Right kidney (tissue), 1 donor: ENCODE measurements around the gene MANSC4.
A peak's percentile ranks its signal among the peaks of the same experiment; 100 is the strongest.

Source experiments
- DNase-seq: peaks from one replicate; pipeline ENCODE4 v3.0.0-alpha.2; 2016

Gene MANSC4

DNA sequence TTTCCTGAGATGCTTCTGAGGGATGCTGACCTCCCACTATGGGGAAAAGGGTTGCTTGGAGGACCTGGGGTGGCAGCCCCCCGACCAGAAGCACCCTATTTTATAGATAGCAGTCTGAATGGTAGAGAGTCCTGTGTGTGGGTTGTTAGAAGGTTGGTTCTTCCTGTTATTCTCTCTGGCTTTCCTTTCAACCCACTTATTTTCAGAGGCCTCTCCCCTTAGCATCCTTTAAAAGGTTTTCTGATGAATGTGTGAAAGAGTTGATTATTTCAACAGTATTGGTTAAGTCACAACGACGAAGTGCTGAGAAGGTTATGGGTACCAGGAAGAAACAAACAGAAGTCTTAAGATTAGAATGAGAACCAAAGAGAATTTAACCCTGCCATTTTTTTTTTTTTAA is 20.8 kb upstream of the MANSC4 start:
- DNase-seq: no peak

DNA sequence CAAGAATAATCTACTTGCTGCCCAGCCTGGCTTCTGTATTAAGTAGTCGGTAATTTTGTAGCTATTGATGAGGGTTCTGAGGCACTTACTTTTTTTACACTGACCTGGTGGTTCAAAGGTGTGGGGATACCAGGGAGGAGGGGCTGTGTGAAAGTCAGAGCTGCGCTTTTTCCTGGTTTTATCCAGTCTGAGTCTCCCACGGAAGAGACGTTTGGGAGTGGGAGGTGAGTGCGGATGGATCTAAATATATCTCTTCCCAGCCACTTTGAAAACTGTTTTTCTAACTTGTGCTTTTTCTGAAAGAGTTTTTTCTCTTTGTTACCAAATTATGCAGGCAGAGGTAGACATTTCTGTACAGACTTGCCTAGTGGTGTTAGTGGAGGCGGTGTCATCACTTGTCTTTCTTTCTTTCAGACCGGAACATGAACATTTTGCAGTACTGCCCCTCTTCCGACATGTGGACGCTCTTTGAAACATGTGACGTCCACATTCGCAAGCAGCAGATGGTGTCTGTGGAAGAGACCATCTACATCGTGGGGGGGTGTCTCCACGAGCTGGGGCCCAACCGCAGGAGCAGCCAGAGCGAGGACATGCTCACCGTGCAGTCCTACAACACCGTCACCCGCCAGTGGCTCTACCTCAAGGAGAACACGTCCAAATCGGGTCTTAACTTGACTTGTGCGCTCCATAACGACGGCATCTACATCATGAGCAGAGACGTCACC is 17.4 kb upstream of the MANSC4 start:
- no peak for DNase-seq

DNA sequence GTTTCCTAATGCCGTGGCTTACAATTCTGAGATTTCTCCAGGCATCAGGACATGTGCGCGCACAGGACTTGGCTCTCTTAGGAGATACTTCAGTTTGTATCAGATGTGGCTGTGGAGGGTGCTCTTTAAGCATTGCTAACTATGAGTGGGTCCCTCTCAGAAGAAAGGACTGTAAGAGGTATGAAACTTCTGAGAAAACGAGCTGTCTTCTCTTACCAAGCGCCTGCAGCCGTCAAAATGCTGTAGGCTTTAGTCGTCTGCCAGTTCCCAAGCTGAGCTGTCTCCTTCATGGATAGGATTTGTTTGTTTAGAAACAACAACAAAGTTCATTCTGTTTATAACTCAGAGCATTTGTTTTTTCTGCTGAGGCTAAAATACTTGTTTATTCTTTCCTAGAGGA is 16.1 kb upstream of the MANSC4 start:
- no peak for DNase-seq

DNA sequence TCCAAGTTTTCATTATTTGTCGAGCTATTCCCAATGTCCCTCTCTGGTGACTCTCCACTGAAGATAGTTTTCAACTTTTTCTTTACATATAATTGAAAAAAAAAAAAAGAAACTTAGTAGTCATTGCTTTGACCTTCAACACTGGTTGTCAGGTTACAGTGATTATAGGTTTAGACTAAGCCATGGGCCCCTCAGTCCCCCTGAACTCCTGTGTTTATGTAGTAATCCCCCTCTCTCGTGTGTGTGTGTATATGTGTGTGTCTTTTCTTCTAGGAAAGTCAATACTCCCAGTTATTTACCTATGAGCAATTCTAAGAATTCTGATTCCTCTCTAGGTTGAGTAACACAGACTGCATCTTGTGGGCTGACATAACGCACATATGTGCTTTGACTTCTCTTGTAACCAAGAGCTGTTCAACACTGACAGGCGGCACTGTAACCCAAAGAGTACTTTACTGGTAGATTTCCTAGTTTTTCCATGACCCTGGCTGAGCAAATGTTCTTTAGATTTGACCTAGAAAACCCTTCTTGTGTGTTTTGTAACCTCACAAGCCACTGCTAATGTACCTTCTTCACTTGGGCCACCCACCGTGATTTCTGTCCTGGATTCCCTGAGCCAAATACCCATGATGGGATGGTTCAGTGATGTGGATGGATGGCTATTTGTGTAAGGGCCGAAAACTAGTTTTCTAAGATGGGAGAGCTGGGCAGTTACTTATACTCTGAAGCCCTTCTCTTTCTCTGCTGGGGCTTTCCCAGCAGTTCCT is 15.0 kb upstream of the MANSC4 start:
- DNase-seq: no peak

GRCh38 chr12:27790179-27790578 is 10.1 kb upstream of the MANSC4 start:
- DNase-seq: no peak

- DNase-seq: no peak
These were observed 7.5 kb upstream of the MANSC4 start for GRCh38 chr12:27787559-27787958.

- DNase-seq: no peak
These were observed 6.0 kb upstream of the MANSC4 start for GRCh38 chr12:27785882-27786570.

- no peak for DNase-seq
These were observed 2.4 kb upstream of the MANSC4 start for GRCh38 chr12:27782481-27782880.

GRCh38 chr12:27781680-27782079 is 1.6 kb upstream of the MANSC4 start:
- no peak for DNase-seq

- no peak for DNase-seq
These were observed 774 bp upstream of the MANSC4 start for GRCh38 chr12:27780612-27781408.

DNA sequence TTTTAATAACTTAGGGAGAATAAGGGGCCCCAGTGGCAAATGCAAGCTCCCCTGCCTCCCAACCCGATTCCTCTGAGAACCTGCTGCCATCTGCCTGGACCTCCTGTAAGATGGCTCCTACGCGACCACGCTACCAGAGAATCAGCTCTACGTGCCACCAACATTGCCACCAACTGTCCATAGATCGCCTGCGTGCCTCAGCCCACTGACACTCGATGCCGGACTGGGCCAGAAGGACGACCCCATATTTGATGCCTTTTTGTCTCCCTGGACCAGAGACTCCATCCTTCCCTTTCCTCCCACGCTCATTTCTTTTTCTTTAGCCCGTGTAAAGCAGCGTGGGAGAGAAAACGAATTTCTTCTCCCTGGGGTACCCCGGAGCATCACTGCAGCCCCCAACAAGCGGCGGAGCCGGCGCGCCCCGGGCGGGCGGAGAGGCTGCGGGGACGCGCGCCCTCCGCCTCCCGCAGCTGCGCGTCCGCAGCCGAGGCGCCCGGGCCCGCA is 568 bp downstream of the MANSC4 start:
- peak; percentile 85 for DNase-seq

GRCh38 chr12:27778206-27778605 is 1.8 kb downstream of the MANSC4 start:
- DNase-seq: no peak

DNA sequence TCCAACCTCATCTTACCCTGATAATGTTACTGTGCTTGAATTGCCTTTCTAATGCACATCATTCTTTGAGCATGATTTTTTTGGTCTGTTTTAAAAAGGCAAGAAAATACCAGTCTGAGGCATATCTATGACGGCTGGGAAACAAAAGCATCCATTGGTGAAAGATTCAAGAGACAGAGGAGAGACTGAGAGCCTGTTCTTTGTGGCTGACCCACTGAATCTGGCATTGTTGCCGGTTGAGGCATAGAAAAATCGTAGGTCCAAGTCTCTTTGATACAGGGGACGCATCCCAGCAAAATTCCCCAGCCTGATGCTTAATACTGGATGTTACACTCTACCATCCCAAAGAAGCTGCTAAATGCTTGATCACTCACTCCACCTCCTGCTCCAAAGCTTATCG is 2.9 kb downstream of the MANSC4 start:
- no peak for DNase-seq

DNA sequence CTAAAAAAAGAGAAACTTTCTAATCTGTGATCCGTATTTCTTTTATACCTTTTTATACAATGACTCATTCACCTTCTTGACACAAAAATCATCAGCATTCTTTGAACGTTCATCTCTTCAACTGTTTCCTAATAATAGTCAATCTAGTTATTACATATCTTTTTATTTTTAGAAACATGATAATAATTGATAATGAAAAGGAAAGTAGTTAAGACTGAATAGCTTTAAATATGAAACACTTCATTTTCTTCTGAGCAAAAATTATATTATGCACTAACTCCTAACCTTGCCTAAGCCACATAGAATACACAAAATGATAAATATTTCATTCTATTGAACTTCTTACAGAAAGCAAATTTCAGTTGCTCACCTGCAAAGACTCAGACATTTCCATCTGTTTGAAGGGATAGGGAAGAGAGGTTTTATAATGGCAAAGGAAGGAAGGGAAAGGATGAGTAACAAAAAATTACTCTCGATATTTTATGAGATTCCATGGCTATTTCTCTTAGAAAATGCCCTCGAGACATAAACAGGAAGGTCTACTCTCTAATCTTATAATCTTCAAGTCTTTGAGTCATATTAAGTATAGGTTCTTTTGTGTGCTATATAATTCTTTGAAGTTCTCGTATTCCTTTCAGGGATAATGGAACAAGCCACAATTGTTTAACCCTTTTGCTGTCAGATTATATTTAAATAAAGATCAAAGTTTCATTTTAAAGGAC is 7.5 kb downstream of the MANSC4 start:
- no peak for DNase-seq

GRCh38 chr12:27771481-27772327 is 8.3 kb downstream of the MANSC4 start:
- DNase-seq: no peak

DNA sequence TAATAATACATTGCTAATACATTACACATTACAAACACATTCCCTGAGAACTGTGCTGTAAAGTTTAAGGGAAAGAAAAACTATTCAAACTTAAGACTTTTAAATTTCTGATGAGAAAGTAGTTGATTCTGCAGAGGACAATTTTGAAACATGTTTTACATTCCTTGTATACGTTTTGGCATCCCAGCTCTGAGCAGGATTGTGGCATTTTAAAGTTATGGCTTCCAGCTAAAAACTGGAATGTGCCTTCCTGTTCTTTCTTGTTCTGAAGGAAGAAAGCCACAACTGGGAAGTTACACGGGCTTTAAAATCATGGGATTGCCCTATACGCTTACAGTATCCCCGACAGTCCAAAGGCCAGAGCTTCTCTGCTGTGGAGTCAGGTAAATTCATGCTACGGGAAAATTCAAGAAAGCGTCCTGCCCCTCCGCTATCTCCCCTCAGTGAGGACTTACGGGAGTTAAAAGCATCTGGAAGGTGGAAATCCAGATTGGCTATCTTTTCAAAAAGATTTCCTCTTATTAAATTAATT is 10.8 kb downstream of the MANSC4 start:
- no peak for DNase-seq

DNA sequence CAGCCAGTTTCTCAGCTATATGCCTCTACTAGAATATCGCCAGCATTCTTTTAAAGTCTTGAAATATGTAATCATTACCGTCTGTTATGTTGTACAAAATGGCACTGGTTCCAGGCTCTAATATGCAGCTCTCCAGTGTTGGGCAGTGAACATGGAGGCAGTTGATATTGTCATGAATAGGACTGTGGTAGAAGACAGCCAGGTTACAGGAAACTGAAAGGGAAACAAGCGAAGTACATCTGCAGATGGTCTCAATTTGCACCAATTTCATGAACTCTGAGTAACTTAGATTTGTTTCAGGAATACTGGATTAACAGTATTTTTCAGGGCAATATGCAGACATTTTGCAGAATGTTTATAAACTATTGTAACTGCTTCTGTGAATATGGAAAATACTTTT is 13.4 kb downstream of the MANSC4 start:
- no peak for DNase-seq

GRCh38 chr12:27762757-27763156 is 17.3 kb downstream of the MANSC4 start:
- DNase-seq: no peak

DNA sequence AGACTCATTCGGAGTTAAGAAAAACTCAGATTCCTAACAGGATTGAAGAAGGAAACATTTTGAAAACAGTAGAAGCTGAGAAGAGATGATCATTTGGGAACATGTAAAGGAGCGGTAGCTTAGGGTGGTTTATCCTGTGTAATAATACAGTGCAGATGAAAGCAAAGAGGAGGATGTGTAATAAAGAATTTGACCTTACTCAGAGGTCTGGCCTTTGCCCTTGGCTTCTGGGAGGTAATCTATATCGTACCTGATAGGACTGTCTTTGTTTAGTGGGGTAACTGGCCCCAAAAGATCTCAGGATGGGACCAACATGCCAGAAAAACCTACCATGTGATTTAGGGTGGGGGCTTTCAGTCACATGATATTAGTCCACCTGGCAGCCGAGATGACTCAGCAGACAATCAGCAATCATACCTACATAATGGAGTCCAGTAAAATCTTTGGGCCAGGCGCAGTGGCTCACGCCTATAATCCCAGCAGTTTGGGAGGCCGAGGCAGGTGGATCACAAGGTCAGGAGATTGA is 23.3 kb downstream of the MANSC4 start:
- DNase-seq: no peak

DNA sequence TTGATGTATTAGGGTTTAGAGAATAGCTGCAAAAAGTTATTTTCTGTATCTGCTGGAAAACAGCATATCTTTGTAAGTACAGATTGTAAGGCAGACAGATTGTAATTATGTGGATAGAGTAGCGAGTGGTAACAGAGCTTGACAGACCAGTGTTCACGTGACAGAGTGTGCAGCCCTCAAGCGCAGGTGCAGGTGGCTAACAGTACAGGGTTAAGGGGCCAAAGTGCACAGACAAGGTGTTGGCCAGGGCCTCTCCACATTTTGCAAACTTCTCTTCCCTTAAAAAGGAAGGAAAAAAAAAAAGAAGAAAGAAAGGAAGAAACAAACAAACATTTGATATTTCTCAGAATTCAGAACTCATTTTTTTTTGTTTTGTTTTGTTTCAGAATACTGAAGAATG is 25.2 kb downstream of the MANSC4 start:
- DNase-seq: no peak
